Erythroblast (primary cell): ENCODE measurements around the gene OPA3.

Experiments used
- GATA1 ChIP-seq: IDR thresholded peaks from 2 replicates; pipeline ENCODE4 v1.6.1; 2011; ENCODE audit warnings: low read depth, mild to moderate bottlenecking, control low read depth, low read length, moderate library complexity
- POLR2A ChIP-seq: IDR thresholded peaks from 2 replicates; pipeline ENCODE4 v1.6.1; 2011; ENCODE audit warnings: mild to moderate bottlenecking, low read length

DNA sequence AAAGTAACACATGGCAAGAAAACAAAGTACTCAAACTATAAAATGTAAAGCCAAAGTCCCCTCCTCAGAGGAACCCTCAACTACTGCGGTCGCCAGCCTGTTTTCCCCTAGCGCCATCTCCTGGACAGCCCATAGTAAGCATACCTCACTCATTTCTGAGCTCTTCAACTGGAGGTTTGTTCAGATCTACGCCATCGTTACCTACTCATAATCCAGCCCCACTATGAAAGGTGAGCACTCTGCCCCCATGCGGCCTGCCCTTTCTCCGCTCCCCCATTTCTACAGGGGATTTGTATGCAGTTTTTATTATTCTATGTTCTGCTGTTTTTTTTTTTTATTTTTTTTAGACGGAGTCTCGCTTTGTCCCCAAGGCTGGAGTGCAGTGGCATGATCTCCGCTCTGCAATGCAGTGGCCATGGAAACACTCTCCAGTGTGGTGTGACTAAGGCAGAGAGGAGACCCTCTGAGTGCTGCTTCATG lies 26.2 kb downstream of the OPA3 start:
- TF ChIP-seq POLR2A = no peak
- TF ChIP-seq GATA1 = no peak
